Fibroblast of lung (primary cell): ENCODE results near the gene ZNF70. TPM values are rescaled to one million over a fixed set of nuclear protein-coding genes. Genes with fewer than 3 reads are reported as not detected.

Experiments used
- DNase-seq, 2 donors: peaks; one replicate each; pipeline versions ENCODE4 v3.0.0 to v3.0.0-alpha.2; 2010; ENCODE audit warnings: low read depth in 2 of 2
- H2AFZ ChIP-seq: 2 replicates; pipeline ENCODE4 v1.5.1; 2012; ENCODE audit warnings: low read length, control low read depth, inconsistent platforms
- H3K27ac ChIP-seq: 2 replicates; pipeline ENCODE4 v1.5.1; 2011; ENCODE audit warnings: low read length, control low read depth; ENCODE audit not compliant: insufficient read depth
- H3K27me3 ChIP-seq: 2 replicates; pipeline ENCODE4 v1.5.1; 2011; ENCODE audit warnings: mild to moderate bottlenecking, low read length; ENCODE audit not compliant: control insufficient read depth, insufficient read depth
- H3K36me3 ChIP-seq: 2 replicates; pipeline ENCODE4 v1.5.1; 2011; ENCODE audit warnings: low read length; ENCODE audit not compliant: control insufficient read depth, insufficient read depth
- H3K4me1 ChIP-seq: 2 replicates; pipeline ENCODE4 v1.5.1; 2011; ENCODE audit warnings: low read length; ENCODE audit not compliant: control insufficient read depth, insufficient read depth; ENCODE audit errors: extremely low read depth
- H3K4me2 ChIP-seq: 2 replicates; pipeline ENCODE4 v1.5.1; 2011; ENCODE audit warnings: low read length, control low read depth; ENCODE audit not compliant: insufficient read depth; ENCODE audit errors: extremely low read depth
- H3K4me3 ChIP-seq, 4 experiments: fragments of 200-600 bp in 1 of 4; sonication (generic) in 1 of 4; replicated peaks in 1 of 4; 2 replicates each; pipeline ENCODE4 v1.5.1; 2011 to 2016; ENCODE audit warnings: low read length in 4 of 4, low read depth in 3 of 4, mild to moderate bottlenecking in 3 of 4, control low read depth in 2 of 4, inconsistent platforms in 1 of 4, mixed read lengths in 1 of 4; ENCODE audit not compliant: insufficient read depth in 1 of 4; ENCODE audit errors: control extremely low read depth in 1 of 4
- H3K79me2 ChIP-seq: 2 replicates; pipeline ENCODE4 v1.5.1; 2012; ENCODE audit warnings: mild to moderate bottlenecking, low read length, inconsistent platforms; ENCODE audit not compliant: control insufficient read depth, insufficient read depth
- H3K9ac ChIP-seq: 2 replicates; pipeline ENCODE4 v1.5.1; 2011; ENCODE audit warnings: mild to moderate bottlenecking, low read length, control low read depth; ENCODE audit not compliant: insufficient read depth
- H3K9me3 ChIP-seq: 2 replicates; pipeline ENCODE4 v1.5.1; 2012; ENCODE audit warnings: low read depth, low read length; ENCODE audit not compliant: control insufficient read depth, insufficient read depth
- H4K20me1 ChIP-seq: 2 replicates; pipeline ENCODE4 v1.5.1; 2011; ENCODE audit warnings: low read length; ENCODE audit not compliant: control insufficient read depth, insufficient read depth; ENCODE audit errors: extremely low read depth
- CTCF ChIP-seq, 2 donors: IDR thresholded peaks in 1 of 2; conservative IDR thresholded peaks in 1 of 2; 1 replicate in 1 of 2; 2 replicates in 1 of 2; pipeline ENCODE4 v1.5.1; 2011 to 2012; ENCODE audit warnings: low read length in 2 of 2, control low read depth in 1 of 2, inconsistent platforms in 1 of 2, low read depth in 1 of 2, mild to moderate bottlenecking in 1 of 2
- EZH2 ChIP-seq: IDR thresholded peaks from 2 replicates; pipeline ENCODE4 v1.5.1; 2012; ENCODE audit warnings: low read length, control low read depth, mild to moderate bottlenecking; ENCODE audit errors: missing control alignments
- polyA plus RNA-seq, 2 donors: library from polyadenylated mRNA; depleted of rRNA in 1 of 2; stranded (reverse) in 1 of 2; unstranded in 1 of 2; fragments of >200 nt; gene quantifications; 2 replicates each; pipeline ENCODE4 v1.2.1, GENCODE V29; 2011 to 2012; ENCODE audit warnings: missing spikeins in 1 of 2
- total RNA-seq: library from RNA; depleted of rRNA; stranded (reverse); fragments of >200 nt; gene quantifications from 2 replicates; pipeline ENCODE4 v1.2.1, GENCODE V29; 2014

Gene ZNF70
- total and polyA plus RNA-seq, 2 donors (not counting 1 experiment from before 2014, with no cell fraction given): 1.2 to 3.1 TPM

GRCh38 chr22:23774922-23775436 lies 24.1 kb upstream of the ZNF70 start:
- no peak overlapping the region for H3K4me3 ChIP-seq

GRCh38 chr22:23774114-23774921 lies 23.4 kb upstream of the ZNF70 start:
- no peak overlapping the region for H2AFZ ChIP-seq
- H3K4me2 ChIP-seq: no peak overlapping the region
- no peak for DNase-seq
- H3K79me2 ChIP-seq: no peaks in the 10 kb centered on the region
- no peaks in the 10 kb centered on the region for H4K20me1 ChIP-seq
- TF ChIP-seq EZH2: no peak
- no peak for TF ChIP-seq CTCF (conservative IDR thresholded peaks at IDR 0.05 in 1 of 2, IDR thresholded peaks at IDR 0.05 in 1 of 2; ENCODE audit: low read depth in 1 of 2, low read length in 2 of 2)
- H3K27me3 ChIP-seq: no peaks in the 10 kb centered on the region
- peaks cover 12% of the 10 kb centered on the region for H3K4me1 ChIP-seq
- no peak overlapping the region for H3K9ac ChIP-seq
- H3K9me3 ChIP-seq: no peaks in the 10 kb centered on the region
- H3K4me3 ChIP-seq: no peak overlapping the region
- H3K36me3 ChIP-seq: no peaks in the 10 kb centered on the region
- H3K27ac ChIP-seq: no peak overlapping the region

More at GRCh38 chr22:23774922-23775436, 24.1 kb upstream of the ZNF70 start:
- no peak overlapping the region for H3K4me2 ChIP-seq
- H3K36me3 ChIP-seq: no peaks in the 10 kb centered on the region
- no peaks in the 10 kb centered on the region for H3K9me3 ChIP-seq
- H3K27ac ChIP-seq: no peak overlapping the region
- H4K20me1 ChIP-seq: no peaks in the 10 kb centered on the region
- no peaks in the 10 kb centered on the region for H3K27me3 ChIP-seq
- H3K9ac ChIP-seq: no peak overlapping the region
- TF ChIP-seq EZH2 (no peak), CTCF (conservative IDR thresholded peaks at IDR 0.05 in 1 of 2, IDR thresholded peaks at IDR 0.05 in 1 of 2; ENCODE audit: low read depth in 1 of 2, low read length in 2 of 2) (no peak)
- no peaks in the 10 kb centered on the region for H3K79me2 ChIP-seq
- H3K4me1 ChIP-seq: peaks cover 12% of the 10 kb centered on the region
- DNase-seq: peak; percentile 76 to 77
- no peak overlapping the region for H2AFZ ChIP-seq

- no peak overlapping the region for H3K9ac ChIP-seq
- peak overlapping the region in 1 of 4 experiments; percentile 55 for H3K4me3 ChIP-seq
- DNase-seq: no peak
Measured at GRCh38 chr22:23773483-23774113, 22.7 kb upstream of the ZNF70 start.

More at GRCh38 chr22:23773483-23774113, 22.7 kb upstream of the ZNF70 start:
- Histone ChIP-seq H3K4me2 (peak overlapping the region; percentile 70), H3K4me1 (peaks cover 12% of the 10 kb centered on the region), H3K9me3 (no peaks in the 10 kb centered on the region), H3K27ac (no peak overlapping the region), H3K27me3 (no peaks in the 10 kb centered on the region), H3K79me2 (no peaks in the 10 kb centered on the region), H2AFZ (no peak overlapping the region), H3K36me3 (no peaks in the 10 kb centered on the region), H4K20me1 (no peaks in the 10 kb centered on the region)
- TF ChIP-seq EZH2 (no peak), CTCF (conservative IDR thresholded peaks at IDR 0.05 in 1 of 2, IDR thresholded peaks at IDR 0.05 in 1 of 2; ENCODE audit: low read depth in 1 of 2, low read length in 2 of 2) (no peak)
